ENCODE measurements around the gene SLC22A31. TPM values are rescaled to one million over a fixed set of nuclear protein-coding genes. Genes with fewer than 3 reads are reported as not detected.

The SLC22A31 gene
- total RNA-seq, 2 experiments from 2014 or later = not detected

DNA sequence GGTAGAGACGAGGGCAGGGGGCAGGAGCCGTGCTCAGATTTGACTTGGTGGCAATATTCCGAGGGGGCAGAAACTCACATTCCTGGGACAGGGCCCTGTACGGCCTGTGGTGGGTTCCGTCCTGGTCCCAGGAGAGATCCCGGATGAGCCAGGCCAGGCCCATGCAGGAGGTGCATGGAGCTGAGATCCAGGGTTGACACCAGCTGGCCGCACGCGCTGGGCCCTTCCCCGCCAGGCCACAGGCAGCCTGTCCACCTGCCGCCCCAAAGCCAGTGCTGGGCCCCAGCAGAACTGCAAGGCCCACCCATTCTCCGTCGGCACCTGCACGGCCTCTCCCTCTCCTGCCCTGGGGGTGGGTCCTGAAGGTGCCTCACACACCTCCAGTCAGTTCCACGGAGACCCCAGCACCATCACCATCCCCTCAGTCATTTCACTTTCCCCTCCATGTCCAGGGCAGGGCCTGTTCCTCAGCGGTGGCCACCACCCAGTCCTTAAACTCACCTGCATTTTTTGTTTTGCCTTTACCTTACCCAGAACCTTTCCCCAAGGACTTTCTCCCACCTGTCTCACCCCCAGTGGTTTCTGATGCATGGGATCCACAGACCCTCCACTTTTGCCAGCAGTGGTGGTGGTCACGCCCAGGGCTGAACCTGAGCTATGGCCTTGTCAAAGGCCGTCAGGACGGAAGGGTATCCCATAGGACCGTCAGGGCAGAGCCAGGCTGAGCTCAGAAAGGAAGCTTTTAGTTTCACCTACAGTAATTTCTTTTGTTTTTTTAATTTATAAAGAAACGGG, 53.9 kb downstream of the SLC22A31 start:
- Histone ChIP-seq H3K9me3 (ENCODE audit: low read length) (peaks cover 11% of the 10 kb centered on the region; the same call in 1 of the 2 replicates), H3K27ac (ENCODE audit: low read depth, low read length, poor library complexity, severe bottlenecking) (no peak overlapping the region), H3K79me2 (ENCODE audit: insufficient read depth, low read depth, low read length) (no peaks in the 10 kb centered on the region), H3K4me2 (ENCODE audit: low read length) (no peak overlapping the region), H4K20me1 (ENCODE audit: insufficient read depth, low read length) (no peaks in the 10 kb centered on the region), H2AFZ (ENCODE audit: low read length) (no peak overlapping the region), H3K4me3 (ENCODE audit: low read depth, low read length, poor library complexity, severe bottlenecking) (no peak overlapping the region), H3K9me2 (ENCODE audit: insufficient read depth, low read length) (no peaks in the 10 kb centered on the region), H3K36me3 (ENCODE audit: insufficient read depth, low read length) (peaks cover 98% of the 10 kb centered on the region), H3K4me1 (ENCODE audit: insufficient read depth, low read length, poor library complexity, severe bottlenecking) (no peaks in the 10 kb centered on the region)
- TF ChIP-seq EZH2phosphoT487 (IDR thresholded peaks at IDR 0.05; ENCODE audit: borderline replicate concordance, low read depth, low read length) = no peak
- TF ChIP-seq, protein P1, sequence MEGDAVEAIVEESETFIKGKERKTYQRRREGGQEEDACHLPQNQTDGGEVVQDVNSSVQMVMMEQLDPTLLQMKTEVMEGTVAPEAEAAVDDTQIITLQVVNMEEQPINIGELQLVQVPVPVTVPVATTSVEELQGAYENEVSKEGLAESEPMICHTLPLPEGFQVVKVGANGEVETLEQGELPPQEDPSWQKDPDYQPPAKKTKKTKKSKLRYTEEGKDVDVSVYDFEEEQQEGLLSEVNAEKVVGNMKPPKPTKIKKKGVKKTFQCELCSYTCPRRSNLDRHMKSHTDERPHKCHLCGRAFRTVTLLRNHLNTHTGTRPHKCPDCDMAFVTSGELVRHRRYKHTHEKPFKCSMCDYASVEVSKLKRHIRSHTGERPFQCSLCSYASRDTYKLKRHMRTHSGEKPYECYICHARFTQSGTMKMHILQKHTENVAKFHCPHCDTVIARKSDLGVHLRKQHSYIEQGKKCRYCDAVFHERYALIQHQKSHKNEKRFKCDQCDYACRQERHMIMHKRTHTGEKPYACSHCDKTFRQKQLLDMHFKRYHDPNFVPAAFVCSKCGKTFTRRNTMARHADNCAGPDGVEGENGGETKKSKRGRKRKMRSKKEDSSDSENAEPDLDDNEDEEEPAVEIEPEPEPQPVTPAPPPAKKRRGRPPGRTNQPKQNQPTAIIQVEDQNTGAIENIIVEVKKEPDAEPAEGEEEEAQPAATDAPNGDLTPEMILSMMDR (conservative IDR thresholded peaks at IDR 0.05; ENCODE audit: low read length) = no peak
- intact Hi-C loops (cut with micrococcal nuclease; ENCODE audit: unreplicated experiment) = no loop called here
- no TSS peak for BruUV-seq (replicated peaks)
- POLR2A ChIA-PET = no interaction called here
- CTCF ChIA-PET (ENCODE audit: unreplicated experiment) = no interaction called here
- no peak for DNase-seq (ENCODE audit: low spot score)

Other genes starting within 250 kb of the SLC22A31 start
- gene CBFA2T3, start 223.3 kb downstream of the SLC22A31 start, total RNA-seq (2014; rRNA removed; shearing (Covaris generic)) = 1.1 and 2.2 TPM in 2 replicates
- gene CBFA2T3, start 223.3 kb downstream of the SLC22A31 start, total RNA-seq (2022) = 30.8 and 48.0 TPM in 2 replicates
- gene ACSF3, start 106.7 kb downstream of the SLC22A31 start, total RNA-seq (2014; rRNA removed; shearing (Covaris generic)) = 97.9 and 112 TPM in 2 replicates
- 143 and 149 TPM in 2 replicates for gene ACSF3, start 106.7 kb downstream of the SLC22A31 start, total RNA-seq (2022)
- gene CDH15, start 28.8 kb downstream of the SLC22A31 start, total RNA-seq (2014; rRNA removed; shearing (Covaris generic)) = not detected in 2 replicates
- not detected in 2 replicates for gene CDH15, start 28.8 kb downstream of the SLC22A31 start, total RNA-seq (2022)
- 8.6 and 9.9 TPM in 2 replicates for gene ZNF778, start 17.2 kb upstream of the SLC22A31 start, total RNA-seq (2014; rRNA removed; shearing (Covaris generic))
- gene ZNF778, start 17.2 kb upstream of the SLC22A31 start, total RNA-seq (2022) = 8.2 and 9.4 TPM in 2 replicates